HG03565 (cell line): ENCODE data around the gene NRTN.
"Not testable (repeated sequence)": the region's sequence is repeated elsewhere in the genome, so short reads cannot be mapped to it uniquely, and the experiment has no call there.

Source experiments
- ATAC-seq: cut with Tn5 transposase; IDR thresholded peaks from one replicate; pipeline ENCODE4 v1.9.1; 2021; ENCODE audit warnings: mild to moderate bottlenecking, moderate library complexity; ENCODE audit not compliant: unreplicated experiment

Gene NRTN

GRCh38 chr19:5864725-5865486 is 60.0 kb downstream of the NRTN start:
- ATAC-seq = no peak

- ATAC-seq = no peak
Measured at GRCh38 chr19:5865772-5866171, 60.9 kb downstream of the NRTN start.

- ATAC-seq = no peak
Measured at GRCh38 chr19:5867201-5868136, 62.6 kb downstream of the NRTN start.

GRCh38 chr19:5870986-5871394 is 66.1 kb downstream of the NRTN start:
- ATAC-seq = no peak

GRCh38 chr19:5873617-5874199 is 68.8 kb downstream of the NRTN start:
- no peak for ATAC-seq

GRCh38 chr19:5874496-5874895 is 69.6 kb downstream of the NRTN start:
- not testable (repeated sequence) for ATAC-seq

- no peak for ATAC-seq
Measured at GRCh38 chr19:5877427-5877826, 72.6 kb downstream of the NRTN start.

GRCh38 chr19:5877882-5878281 is 73.0 kb downstream of the NRTN start:
- ATAC-seq = no peak
